ENCODE measurements around the gene GSN. TPM values are rescaled to one million over a fixed set of nuclear protein-coding genes. Genes with fewer than 3 reads are reported as not detected.

Gene GSN
- total RNA-seq, 2 donors from 2014 or later: 328 to 753 TPM

DNA sequence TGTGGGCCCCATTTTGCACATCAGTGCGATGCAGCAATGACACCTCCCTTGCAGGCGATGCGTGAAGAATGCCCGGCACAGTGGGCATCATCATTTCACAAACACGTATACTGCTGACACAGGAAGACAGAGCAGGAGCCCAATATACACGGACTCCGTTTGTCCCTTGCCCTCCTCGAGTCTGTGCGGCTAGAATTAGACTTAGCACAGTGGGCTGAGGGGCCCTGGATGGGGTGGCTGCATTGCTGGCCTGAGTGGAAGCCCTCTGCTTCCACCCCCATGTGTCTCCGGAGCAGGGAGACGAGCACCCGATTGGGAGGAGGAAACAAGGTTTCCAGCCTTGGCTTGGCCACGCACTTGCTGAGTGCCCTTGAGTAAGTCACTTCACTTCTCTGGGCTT, 40.8 kb downstream of the GSN start:
- H3K9me3 ChIP-seq: no peaks in the 10 kb centered on the region
- H3K36me3 ChIP-seq (replicated peaks in 1 of 2; ENCODE audit: insufficient read depth in 1 of 2, low read depth in 2 of 2): peaks cover 0 to 3% of the 10 kb centered on the region in 2 donors
- no peak overlapping the region for H3K4me3 ChIP-seq
- intact Hi-C loops (cut with DNase I): no loop called here
- H3K27me3 ChIP-seq: no peaks in the 10 kb centered on the region
- no peaks in the 10 kb centered on the region for H3K4me1 ChIP-seq
- no peak for ATAC-seq
- WGBS, 2 donors: 84 to 89% methylated on average over 11 to 13 of the region's 13 CpGs
- TF ChIP-seq, protein P1, sequence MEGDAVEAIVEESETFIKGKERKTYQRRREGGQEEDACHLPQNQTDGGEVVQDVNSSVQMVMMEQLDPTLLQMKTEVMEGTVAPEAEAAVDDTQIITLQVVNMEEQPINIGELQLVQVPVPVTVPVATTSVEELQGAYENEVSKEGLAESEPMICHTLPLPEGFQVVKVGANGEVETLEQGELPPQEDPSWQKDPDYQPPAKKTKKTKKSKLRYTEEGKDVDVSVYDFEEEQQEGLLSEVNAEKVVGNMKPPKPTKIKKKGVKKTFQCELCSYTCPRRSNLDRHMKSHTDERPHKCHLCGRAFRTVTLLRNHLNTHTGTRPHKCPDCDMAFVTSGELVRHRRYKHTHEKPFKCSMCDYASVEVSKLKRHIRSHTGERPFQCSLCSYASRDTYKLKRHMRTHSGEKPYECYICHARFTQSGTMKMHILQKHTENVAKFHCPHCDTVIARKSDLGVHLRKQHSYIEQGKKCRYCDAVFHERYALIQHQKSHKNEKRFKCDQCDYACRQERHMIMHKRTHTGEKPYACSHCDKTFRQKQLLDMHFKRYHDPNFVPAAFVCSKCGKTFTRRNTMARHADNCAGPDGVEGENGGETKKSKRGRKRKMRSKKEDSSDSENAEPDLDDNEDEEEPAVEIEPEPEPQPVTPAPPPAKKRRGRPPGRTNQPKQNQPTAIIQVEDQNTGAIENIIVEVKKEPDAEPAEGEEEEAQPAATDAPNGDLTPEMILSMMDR (IDR thresholded peaks at IDR 0.05): no peak
- TF ChIP-seq POLR2A (IDR thresholded peaks at IDR 0.05): no peak
- DNase-seq: no peak
- no peak overlapping the region for H3K27ac ChIP-seq

DNA sequence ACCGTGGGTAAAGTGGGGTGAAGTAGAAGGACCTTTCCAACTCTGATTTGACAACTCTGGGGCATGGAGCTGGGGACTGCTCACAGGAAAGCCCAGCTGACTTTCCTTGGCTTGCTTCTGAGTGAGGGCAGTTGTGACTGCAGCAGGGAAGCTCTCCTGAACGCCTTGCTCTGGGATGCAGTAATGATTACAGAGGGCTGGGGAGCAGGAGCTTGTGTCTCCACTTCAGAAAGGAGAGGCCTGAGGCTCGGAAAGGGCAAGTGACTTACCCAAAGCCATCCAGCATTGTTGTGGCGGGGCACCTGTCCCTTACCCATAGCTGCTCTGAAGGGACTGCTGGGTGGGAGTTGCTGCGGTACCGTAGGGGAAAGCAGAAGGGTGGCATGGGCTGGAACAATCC, 41.2 kb downstream of the GSN start:
- DNase-seq: no peak
- peaks cover 0 to 4% of the 10 kb centered on the region in 2 donors for H3K36me3 ChIP-seq (replicated peaks in 1 of 2; ENCODE audit: insufficient read depth in 1 of 2, low read depth in 2 of 2)
- H3K27ac ChIP-seq: no peak overlapping the region

DNA sequence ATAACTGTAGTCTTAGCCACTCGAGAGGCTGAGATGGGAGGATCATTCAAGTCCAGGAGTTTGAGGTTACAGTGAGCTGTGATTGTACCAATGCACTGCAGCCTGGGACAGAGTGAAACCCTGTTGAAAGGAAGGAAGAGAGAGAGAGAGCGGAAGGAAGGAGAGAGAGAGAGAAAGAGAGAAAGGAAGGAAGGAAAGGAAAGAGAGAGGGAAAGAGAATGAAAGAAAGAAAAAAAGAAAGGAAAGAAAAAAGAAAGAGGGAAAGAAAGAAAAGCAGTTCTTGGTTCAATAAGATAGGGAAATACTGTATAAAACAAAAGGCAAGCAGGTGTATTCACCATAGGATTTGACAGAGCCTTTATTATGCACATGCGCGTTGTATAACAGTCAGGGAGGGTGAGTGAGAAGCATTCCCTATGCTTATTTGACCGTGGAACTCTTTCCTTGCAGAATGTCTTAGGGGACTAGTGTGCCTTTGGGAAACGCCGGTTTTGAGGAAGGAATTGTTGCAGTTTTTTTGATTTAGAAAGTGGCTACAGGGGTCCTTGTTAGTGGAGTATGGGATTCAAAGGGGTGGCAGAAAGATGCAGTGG, 42.0 kb downstream of the GSN start:
- ATAC-seq (no peak), DNase-seq (no peak)
- TF ChIP-seq POLR2A (IDR thresholded peaks at IDR 0.05): no peak
- TF ChIP-seq, protein P1 (IDR thresholded peaks at IDR 0.05): no peak
- Histone ChIP-seq H3K9me3 (no peaks in the 10 kb centered on the region), H3K4me1 (no peaks in the 10 kb centered on the region), H3K27me3 (no peaks in the 10 kb centered on the region), H3K27ac (no peak overlapping the region), H3K36me3 (replicated peaks in 1 of 2; ENCODE audit: insufficient read depth in 1 of 2, low read depth in 2 of 2) (peaks cover 0 to 4% of the 10 kb centered on the region in 2 donors), H3K4me3 (no peak overlapping the region)
- 89 to 90% methylated on average over 7 of the region's 7 CpGs for WGBS, 2 donors
- intact Hi-C loops (cut with DNase I): loop anchor here (5.0 to 10.0 kb wide), 2 partner anchors 92 to 95 kb away; no protein-coding TSS in a partner anchor

More for the DNA sequence above, 41.2 kb downstream of the GSN start:
- no peaks in the 10 kb centered on the region for H3K27me3 ChIP-seq
- TF ChIP-seq, protein P1 (IDR thresholded peaks at IDR 0.05): no peak
- no peak for TF ChIP-seq POLR2A (IDR thresholded peaks at IDR 0.05)
- H3K4me3 ChIP-seq: no peak overlapping the region
- WGBS, 2 donors: 84 to 93% methylated on average over 6 of the region's 6 CpGs
- H3K4me1 ChIP-seq: no peaks in the 10 kb centered on the region
- intact Hi-C loops (cut with DNase I): no loop called here
- ATAC-seq: no peak
- no peaks in the 10 kb centered on the region for H3K9me3 ChIP-seq

DNA sequence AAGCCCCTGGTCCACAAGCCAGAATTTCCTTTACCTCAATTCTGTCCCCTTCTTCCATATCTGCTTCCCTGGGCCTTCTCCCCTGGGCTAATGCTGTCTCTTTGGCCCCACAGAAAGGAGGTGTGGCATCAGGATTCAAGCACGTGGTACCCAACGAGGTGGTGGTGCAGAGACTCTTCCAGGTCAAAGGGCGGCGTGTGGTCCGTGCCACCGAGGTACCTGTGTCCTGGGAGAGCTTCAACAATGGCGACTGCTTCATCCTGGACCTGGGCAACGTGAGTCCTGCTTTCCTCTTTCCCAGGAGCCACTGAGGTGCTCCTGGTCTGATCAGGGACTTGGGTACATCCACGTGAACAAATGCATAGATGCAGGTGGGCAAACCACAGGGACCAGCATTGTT, 42.6 kb downstream of the GSN start:
- H3K4me1 ChIP-seq: no peaks in the 10 kb centered on the region
- no peak for DNase-seq

More for the DNA sequence above, 42.6 kb downstream of the GSN start:
- 69 to 83% methylated on average over 5 to 9 of the region's 9 CpGs for WGBS, 2 donors
- no peak overlapping the region for H3K27ac ChIP-seq
- H3K9me3 ChIP-seq: no peaks in the 10 kb centered on the region
- H3K4me3 ChIP-seq: no peak overlapping the region
- ATAC-seq: no peak
- no peak for TF ChIP-seq POLR2A (IDR thresholded peaks at IDR 0.05)
- TF ChIP-seq, protein P1 (IDR thresholded peaks at IDR 0.05): no peak
- no peaks in the 10 kb centered on the region for H3K27me3 ChIP-seq
- intact Hi-C loops (cut with DNase I): loop anchor here (5.0 to 10.0 kb wide), 2 partner anchors 92 to 96 kb away; no protein-coding TSS in a partner anchor
- H3K36me3 ChIP-seq (replicated peaks in 1 of 2; ENCODE audit: insufficient read depth in 1 of 2, low read depth in 2 of 2): peaks cover 0 to 4% of the 10 kb centered on the region in 2 donors
